ENCODE data around the gene NGFR.

- TF ChIP-seq YY1 (IDR thresholded peaks at IDR 0.05; ENCODE audit: insufficient read depth, insufficient read length) (no peak), SUZ12 (IDR thresholded peaks at IDR 0.05; ENCODE audit: extremely low read depth, insufficient read depth, insufficient read length) (no peak), ZNF274 (IDR thresholded peaks at IDR 0.05; ENCODE audit: low read depth, low read length) (no peak)
Measured at GRCh38 chr17:49530118-49530517, 35.0 kb downstream of the NGFR start.

Data from NT2/D1 (cell line).